HG02884 (cell line): ENCODE measurements around the gene KRTAP13-1.

Experiments
- ATAC-seq: cut with Tn5 transposase; IDR thresholded peaks from one replicate; pipeline ENCODE4 v1.9.1; 2021; ENCODE audit warnings: mild to moderate bottlenecking, moderate library complexity; ENCODE audit not compliant: unreplicated experiment

KRTAP13-1 gene

GRCh38 chr21:30395731-30396130 lies at the start of gene KRTAP13-1:
Gene KRTAP13-1, plus strand, starts transcription at chr21:30396031. Its CDS starts 56 bp downstream, at chr21:30396087.
- no peak for ATAC-seq

- no peak for ATAC-seq
Observed at GRCh38 chr21:30348506-30348905, 47.3 kb upstream of the KRTAP13-1 start, which contains the start of gene KRTAP23-1. Gene KRTAP23-1, minus strand, starts transcription at chr21:30348606. Its CDS starts 0 bp downstream, at chr21:30348606.

- ATAC-seq, result no peak
Observed at GRCh38 chr21:30349572-30349971, 46.3 kb upstream of the KRTAP13-1 start.

GRCh38 chr21:30351534-30351933 lies 44.3 kb upstream of the KRTAP13-1 start:
- no peak for ATAC-seq

- ATAC-seq, result no peak
Observed at GRCh38 chr21:30354308-30355005, 41.4 kb upstream of the KRTAP13-1 start.

GRCh38 chr21:30355906-30356305 lies 39.9 kb upstream of the KRTAP13-1 start:
- ATAC-seq, result no peak

- no peak for ATAC-seq
Observed at GRCh38 chr21:30372139-30372770, 23.6 kb upstream of the KRTAP13-1 start, which contains the start of gene KRTAP13-2. Gene KRTAP13-2, minus strand, starts transcription at chr21:30372271. Its CDS starts 58 bp downstream, at chr21:30372213.

- ATAC-seq, result no peak
Observed at GRCh38 chr21:30382201-30382600, 13.6 kb upstream of the KRTAP13-1 start.

- no peak for ATAC-seq
Observed at GRCh38 chr21:30391492-30392025, 4.3 kb upstream of the KRTAP13-1 start.

- no peak for ATAC-seq
Observed at GRCh38 chr21:30408782-30409494, 13.1 kb downstream of the KRTAP13-1 start.

GRCh38 chr21:30415993-30416392 lies 20.2 kb downstream of the KRTAP13-1 start:
- no peak for ATAC-seq

GRCh38 chr21:30425826-30426225 lies 30.0 kb downstream of the KRTAP13-1 start, which contains the start of gene KRTAP13-3:
Gene KRTAP13-3, minus strand, starts transcription at chr21:30425926. Its CDS starts 14 bp downstream, at chr21:30425912.
- ATAC-seq, result no peak

- ATAC-seq, result no peak
Observed at GRCh38 chr21:30426731-30427130, 30.9 kb downstream of the KRTAP13-1 start.

GRCh38 chr21:30430170-30430655 lies 34.4 kb downstream of the KRTAP13-1 start, which contains the start of gene KRTAP13-4:
Gene KRTAP13-4, plus strand, starts transcription at chr21:30430220. Its CDS starts 56 bp downstream, at chr21:30430276.
- no peak for ATAC-seq

- ATAC-seq, result peak; percentile 63
Observed at GRCh38 chr21:30434033-30434631, 38.3 kb downstream of the KRTAP13-1 start.

GRCh38 chr21:30437010-30437565 lies 41.3 kb downstream of the KRTAP13-1 start:
- ATAC-seq, result no peak

GRCh38 chr21:30439975-30440374 lies 44.1 kb downstream of the KRTAP13-1 start, which contains the start of gene KRTAP15-1:
Gene KRTAP15-1, plus strand, starts transcription at chr21:30440275. Its CDS starts 53 bp downstream, at chr21:30440328.
- no peak for ATAC-seq

GRCh38 chr21:30443226-30443625 lies 47.4 kb downstream of the KRTAP13-1 start:
- ATAC-seq, result no peak

- no peak for ATAC-seq
Observed at GRCh38 chr21:30444204-30444603, 48.4 kb downstream of the KRTAP13-1 start.
